Omental fat pad (tissue), 4 donors: ENCODE data around the gene HMCES. TPM values are rescaled to one million over a fixed set of nuclear protein-coding genes. Genes with fewer than 3 reads are reported as not detected.

Source experiments
- ATAC-seq: fragments of 150-250 bp; one replicate; pipeline ENCODE4 v1.9.1; 2016; ENCODE audit warnings: mild to moderate bottlenecking, moderate library complexity; ENCODE audit not compliant: low FRiP score
- DNase-seq: peaks from one replicate; pipeline ENCODE4 v3.0.0-alpha.2; 2019; ENCODE audit warnings: low spot score
- CTCF ChIP-seq, 3 donors: fragments of 450-650 bp; IDR thresholded peaks; one replicate each; pipeline ENCODE4 v1.5.1; 2016 to 2017; ENCODE audit warnings: antibody characterized with exemption in 3 of 3, mild to moderate bottlenecking in 3 of 3, moderate library complexity in 2 of 3
- total RNA-seq, 4 donors: library from RNA; depleted of rRNA; stranded (reverse); fragments of >200 nt; gene quantifications; one replicate each; pipeline ENCODE4 v1.1.0, GENCODE V29; 2016

HMCES gene
- total RNA-seq, 4 donors from 2014 or later: 25.9 to 30.3 (median 27.1) TPM

GRCh38 chr3:129235344-129235917 is 43.2 kb upstream of the HMCES start:
- DNase-seq: no peak
- no peak for ATAC-seq
- no peak for TF ChIP-seq CTCF (IDR thresholded peaks at IDR 0.05)

GRCh38 chr3:129238945-129239705 is 39.5 kb upstream of the HMCES start:
- DNase-seq: no peak
- TF ChIP-seq CTCF (IDR thresholded peaks at IDR 0.05): no peak
- peak; percentile 55 for ATAC-seq

- no peak for ATAC-seq
- no peak for TF ChIP-seq CTCF (IDR thresholded peaks at IDR 0.05)
- no peak for DNase-seq
Observed at GRCh38 chr3:129239991-129240390, 38.7 kb upstream of the HMCES start.

- DNase-seq (no peak), ATAC-seq (peak; percentile 32)
- TF ChIP-seq CTCF (IDR thresholded peaks at IDR 0.05): no peak
Observed at GRCh38 chr3:129240436-129240835, 38.2 kb upstream of the HMCES start.

- DNase-seq (no peak), ATAC-seq (no peak)
- no peak for TF ChIP-seq CTCF (IDR thresholded peaks at IDR 0.05)
Observed at GRCh38 chr3:129245141-129245540, 33.5 kb upstream of the HMCES start.

- peak; percentile 90 for ATAC-seq
- DNase-seq: peak; percentile 48
- peak in 2 of 3 donors; percentile 91 to 97 for TF ChIP-seq CTCF (IDR thresholded peaks at IDR 0.05)
Observed at GRCh38 chr3:129245641-129246306, 32.9 kb upstream of the HMCES start.
